ENCODE measurements around the gene TARP.
"Not testable (repeated sequence)": the region's sequence is repeated elsewhere in the genome, so short reads cannot be mapped to it uniquely, and the experiment has no call there.

TARP gene

GRCh38 chr7:38257350-38257677, 16.1 kb downstream of the TARP start:
- H3K4me3 Mint-ChIP-seq = no peak overlapping the region
- H3K27ac Mint-ChIP-seq (ENCODE audit: unreplicated experiment) = no peak overlapping the region
- H3K4me1 Mint-ChIP-seq = peaks cover 5% of the 10 kb centered on the region
- no peaks in the 10 kb centered on the region for H3K27me3 Mint-ChIP-seq (ENCODE audit: low read depth)
- no peak for TF ChIP-seq CTCF (conservative IDR thresholded peaks at IDR 0.05)
- no peak for DNase-seq (ENCODE audit: low read depth, low spot score)
- H3K36me3 Mint-ChIP-seq (ENCODE audit: low read depth) = no peaks in the 10 kb centered on the region
- H3K9me3 Mint-ChIP-seq = peaks cover 2% of the 10 kb centered on the region

GRCh38 chr7:38249849-38250248, 23.6 kb downstream of the TARP start:
- not testable (repeated sequence) for H3K27ac Mint-ChIP-seq (ENCODE audit: unreplicated experiment); H3K36me3 Mint-ChIP-seq (ENCODE audit: low read depth); H3K4me1 Mint-ChIP-seq; H3K9me3 Mint-ChIP-seq; H3K27me3 Mint-ChIP-seq (ENCODE audit: low read depth); H3K4me3 Mint-ChIP-seq; DNase-seq (ENCODE audit: low read depth, low spot score)

- Mint-ChIP-seq H3K9me3 (no peaks in the 10 kb centered on the region), H3K4me3 (no peak overlapping the region)
- TF ChIP-seq CTCF (conservative IDR thresholded peaks at IDR 0.05) = no peak
Observed at GRCh38 chr7:38248069-38248567, 25.3 kb downstream of the TARP start.

GRCh38 chr7:38245409-38245977, 27.9 kb downstream of the TARP start:
- H3K4me3 Mint-ChIP-seq = no peak overlapping the region
- no peaks in the 10 kb centered on the region for H3K27me3 Mint-ChIP-seq (ENCODE audit: low read depth)
- no peak overlapping the region for H3K27ac Mint-ChIP-seq (ENCODE audit: unreplicated experiment)
- H3K36me3 Mint-ChIP-seq (ENCODE audit: low read depth) = no peaks in the 10 kb centered on the region
- no peak for TF ChIP-seq CTCF (conservative IDR thresholded peaks at IDR 0.05)
- DNase-seq (ENCODE audit: low read depth, low spot score) = no peak
- H3K9me3 Mint-ChIP-seq = no peaks in the 10 kb centered on the region
- H3K4me1 Mint-ChIP-seq = no peaks in the 10 kb centered on the region

More at GRCh38 chr7:38248069-38248567, 25.3 kb downstream of the TARP start:
- H3K4me1 Mint-ChIP-seq = no peaks in the 10 kb centered on the region
- H3K27me3 Mint-ChIP-seq (ENCODE audit: low read depth) = no peaks in the 10 kb centered on the region
- DNase-seq (ENCODE audit: low read depth, low spot score) = no peak
- no peaks in the 10 kb centered on the region for H3K36me3 Mint-ChIP-seq (ENCODE audit: low read depth)
- H3K27ac Mint-ChIP-seq (ENCODE audit: unreplicated experiment) = no peak overlapping the region

- no peaks in the 10 kb centered on the region for H3K27me3 Mint-ChIP-seq (ENCODE audit: low read depth)
- no peaks in the 10 kb centered on the region for H3K36me3 Mint-ChIP-seq (ENCODE audit: low read depth)
- H3K4me3 Mint-ChIP-seq = no peak overlapping the region
- no peak for DNase-seq (ENCODE audit: low read depth, low spot score)
- no peak overlapping the region for H3K27ac Mint-ChIP-seq (ENCODE audit: unreplicated experiment)
- TF ChIP-seq CTCF (conservative IDR thresholded peaks at IDR 0.05) = no peak
- H3K9me3 Mint-ChIP-seq = no peaks in the 10 kb centered on the region
- H3K4me1 Mint-ChIP-seq = no peaks in the 10 kb centered on the region
Observed at GRCh38 chr7:38244516-38244915, 28.9 kb downstream of the TARP start.

- H3K27ac Mint-ChIP-seq (ENCODE audit: unreplicated experiment); H3K9me3 Mint-ChIP-seq; H3K36me3 Mint-ChIP-seq (ENCODE audit: low read depth); H3K4me3 Mint-ChIP-seq; H3K4me1 Mint-ChIP-seq; DNase-seq (ENCODE audit: low read depth, low spot score); H3K27me3 Mint-ChIP-seq (ENCODE audit: low read depth): not testable (repeated sequence)
Observed at GRCh38 chr7:38243345-38243744, 30.1 kb downstream of the TARP start.

GRCh38 chr7:38242814-38243213, 30.6 kb downstream of the TARP start:
- Mint-ChIP-seq H3K27ac (ENCODE audit: unreplicated experiment) (no peak overlapping the region), H3K4me1 (no peaks in the 10 kb centered on the region), H3K4me3 (no peak overlapping the region), H3K36me3 (ENCODE audit: low read depth) (no peaks in the 10 kb centered on the region), H3K27me3 (ENCODE audit: low read depth) (no peaks in the 10 kb centered on the region), H3K9me3 (no peaks in the 10 kb centered on the region)
- DNase-seq (ENCODE audit: low read depth, low spot score) = no peak
- TF ChIP-seq CTCF (conservative IDR thresholded peaks at IDR 0.05) = no peak

All from neural crest cell (in vitro differentiated cells).